ENCODE results near the gene PLPP7.

DNA sequence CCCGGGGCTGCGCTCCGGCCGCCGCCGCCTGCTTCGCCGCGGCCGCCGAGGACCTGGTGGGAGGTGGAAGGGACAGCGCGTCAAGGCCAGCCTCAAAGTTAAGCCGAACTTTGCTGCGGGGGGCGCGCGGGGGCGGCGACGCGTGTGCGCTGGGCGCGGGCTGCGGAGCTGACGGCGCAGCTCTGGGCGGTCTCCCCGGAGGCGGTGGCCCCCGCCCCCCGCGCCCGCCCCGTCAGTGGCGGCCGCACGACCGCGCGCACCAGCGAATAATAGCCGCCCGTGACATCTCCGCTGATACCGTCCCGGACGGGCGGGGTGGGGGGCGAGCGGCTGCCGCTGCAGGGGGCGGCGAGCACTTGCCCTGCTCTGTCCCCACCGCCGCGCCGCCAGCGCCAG, 12.6 kb upstream of the PLPP7 start:
- TF ChIP-seq POLR2A (IDR thresholded peaks at IDR 0.05) = no peak
- TF ChIP-seq, protein P1, sequence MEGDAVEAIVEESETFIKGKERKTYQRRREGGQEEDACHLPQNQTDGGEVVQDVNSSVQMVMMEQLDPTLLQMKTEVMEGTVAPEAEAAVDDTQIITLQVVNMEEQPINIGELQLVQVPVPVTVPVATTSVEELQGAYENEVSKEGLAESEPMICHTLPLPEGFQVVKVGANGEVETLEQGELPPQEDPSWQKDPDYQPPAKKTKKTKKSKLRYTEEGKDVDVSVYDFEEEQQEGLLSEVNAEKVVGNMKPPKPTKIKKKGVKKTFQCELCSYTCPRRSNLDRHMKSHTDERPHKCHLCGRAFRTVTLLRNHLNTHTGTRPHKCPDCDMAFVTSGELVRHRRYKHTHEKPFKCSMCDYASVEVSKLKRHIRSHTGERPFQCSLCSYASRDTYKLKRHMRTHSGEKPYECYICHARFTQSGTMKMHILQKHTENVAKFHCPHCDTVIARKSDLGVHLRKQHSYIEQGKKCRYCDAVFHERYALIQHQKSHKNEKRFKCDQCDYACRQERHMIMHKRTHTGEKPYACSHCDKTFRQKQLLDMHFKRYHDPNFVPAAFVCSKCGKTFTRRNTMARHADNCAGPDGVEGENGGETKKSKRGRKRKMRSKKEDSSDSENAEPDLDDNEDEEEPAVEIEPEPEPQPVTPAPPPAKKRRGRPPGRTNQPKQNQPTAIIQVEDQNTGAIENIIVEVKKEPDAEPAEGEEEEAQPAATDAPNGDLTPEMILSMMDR (IDR thresholded peaks at IDR 0.05) = no peak
